ENCODE measurements around the gene BRINP1. TPM values are rescaled to one million over a fixed set of nuclear protein-coding genes. Genes with fewer than 3 reads are reported as not detected.

Gene BRINP1
- total RNA-seq, 1 donor from 2014 or later, result not detected

DNA sequence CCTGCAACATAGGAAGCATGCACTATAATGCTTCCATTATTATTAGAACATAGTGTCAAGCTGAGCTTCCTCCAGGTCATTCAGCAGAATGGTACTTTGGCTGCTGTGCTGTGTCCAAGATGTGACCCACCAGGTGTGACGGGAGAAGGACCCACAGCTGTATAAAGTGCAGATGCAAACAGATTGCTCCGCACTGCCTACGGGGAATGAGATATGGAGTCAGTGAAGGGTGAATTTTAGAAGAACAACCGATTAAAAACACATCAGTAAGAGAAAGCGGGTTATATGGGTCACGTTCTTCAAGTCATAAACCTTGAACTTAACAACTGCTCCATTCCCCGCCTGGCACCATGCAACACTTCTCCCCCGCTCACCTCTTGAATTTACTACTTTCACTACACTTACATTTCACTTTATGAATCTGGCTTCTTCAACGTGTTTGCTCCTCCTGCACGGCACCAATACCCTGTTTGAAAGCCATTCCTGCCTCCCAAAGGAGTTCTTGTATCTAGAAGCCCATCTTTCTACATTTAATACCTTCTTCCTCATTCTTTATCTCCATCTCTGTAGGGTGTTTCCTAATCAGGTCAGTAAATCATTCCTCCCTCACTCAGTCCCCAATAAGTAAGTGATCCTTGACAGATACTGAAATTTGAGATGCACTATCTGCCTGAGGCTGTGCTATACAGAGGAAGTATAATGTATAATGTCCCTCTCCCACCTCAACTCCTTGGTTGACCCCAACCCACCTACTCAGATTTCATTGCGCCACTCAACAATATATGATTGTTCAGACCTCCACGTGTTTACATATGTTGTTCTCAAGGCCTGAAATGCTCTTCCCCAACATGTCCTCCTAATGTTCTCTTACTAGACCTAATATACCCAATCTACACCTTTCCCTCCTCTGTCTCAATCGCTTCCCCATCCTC lies 25.9 kb downstream of the BRINP1 start:
- DNase-seq (ENCODE audit: low spot score), result no peak

DNA sequence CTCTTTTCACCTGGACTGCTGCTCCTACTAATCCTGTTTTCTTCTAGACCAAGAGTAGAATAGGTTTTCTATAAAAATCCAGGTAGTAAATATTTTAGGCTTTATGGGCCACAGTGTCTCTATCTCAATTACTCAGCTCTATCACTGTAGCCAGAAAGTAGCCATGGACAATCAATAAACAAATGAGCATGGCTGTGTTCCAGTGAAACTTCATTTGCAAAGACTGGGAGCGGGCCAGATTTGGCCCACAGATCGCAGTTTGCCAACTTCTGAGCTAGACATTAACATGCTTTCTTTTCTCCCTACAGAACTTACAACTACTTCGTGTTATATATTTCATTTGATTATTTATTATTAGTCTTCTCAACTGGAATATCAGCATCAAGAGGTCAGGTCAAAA lies 30.2 kb downstream of the BRINP1 start:
- no peak for DNase-seq (ENCODE audit: low spot score)

DNA sequence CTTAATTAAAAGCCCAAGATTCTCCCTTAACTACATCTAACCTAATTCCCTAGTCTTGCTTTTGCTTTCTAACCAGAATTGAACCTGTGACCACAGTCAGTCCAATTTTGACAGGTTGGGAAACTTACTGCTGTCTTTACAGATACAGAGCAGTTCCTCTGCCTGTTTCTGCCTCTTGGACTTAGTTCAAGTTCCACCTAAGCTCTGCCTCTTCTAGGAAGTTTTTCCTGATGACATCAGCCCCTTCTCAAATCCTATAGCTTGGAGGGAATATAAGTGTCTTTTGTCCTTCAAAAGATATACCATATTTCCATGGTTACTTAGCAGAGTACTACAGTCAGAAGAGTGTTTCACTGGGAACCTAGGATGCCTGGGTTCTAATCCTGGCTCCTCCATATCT lies 31.7 kb downstream of the BRINP1 start:
- no peak for DNase-seq (ENCODE audit: low spot score)

GRCh38 chr9:119334745-119335144 lies 34.5 kb downstream of the BRINP1 start:
- no peak for DNase-seq (ENCODE audit: low spot score)

GRCh38 chr9:119333507-119334229 lies 35.6 kb downstream of the BRINP1 start:
- DNase-seq (ENCODE audit: low spot score), result no peak

DNA sequence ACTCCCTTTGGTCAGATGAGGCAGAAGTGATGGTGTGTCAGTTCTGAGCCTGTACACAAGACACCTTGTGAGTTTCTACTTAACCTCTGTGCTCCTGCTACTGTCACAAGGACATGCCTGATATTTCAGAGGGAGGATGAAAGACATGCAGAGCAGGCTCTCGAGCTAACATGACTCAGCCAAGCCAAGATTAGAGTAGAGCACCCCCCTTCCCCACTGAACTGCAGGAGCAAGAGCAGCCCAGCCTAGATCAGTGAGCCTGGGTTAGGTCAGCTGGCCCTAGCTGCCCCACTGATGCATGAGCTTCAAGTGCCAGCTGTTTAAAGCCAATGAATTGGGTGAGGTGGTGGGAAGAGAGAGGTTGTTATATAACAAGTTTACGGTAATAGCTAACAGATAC lies 36.7 kb downstream of the BRINP1 start:
- DNase-seq (ENCODE audit: low spot score), result no peak

DNA sequence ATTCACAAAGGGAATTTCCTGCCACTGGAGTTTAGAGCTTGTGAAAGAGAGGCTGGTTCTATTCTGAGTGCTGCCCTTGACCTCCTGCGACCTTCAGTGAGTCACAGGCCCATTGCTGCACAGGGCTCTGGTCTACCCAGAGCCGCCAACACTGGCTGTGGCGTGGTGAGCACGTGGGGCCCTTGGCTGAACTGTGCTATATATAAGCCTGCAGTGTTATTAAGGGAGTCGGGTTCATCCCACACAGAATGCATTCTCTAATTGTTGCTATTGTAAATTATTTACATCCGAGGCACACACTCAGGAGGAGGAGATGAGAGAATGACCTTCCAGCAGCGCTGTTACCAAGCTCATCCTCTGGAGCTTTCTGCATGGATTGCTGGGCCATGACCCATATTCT lies 47.1 kb downstream of the BRINP1 start:
- DNase-seq (ENCODE audit: low spot score), result no peak

DNA sequence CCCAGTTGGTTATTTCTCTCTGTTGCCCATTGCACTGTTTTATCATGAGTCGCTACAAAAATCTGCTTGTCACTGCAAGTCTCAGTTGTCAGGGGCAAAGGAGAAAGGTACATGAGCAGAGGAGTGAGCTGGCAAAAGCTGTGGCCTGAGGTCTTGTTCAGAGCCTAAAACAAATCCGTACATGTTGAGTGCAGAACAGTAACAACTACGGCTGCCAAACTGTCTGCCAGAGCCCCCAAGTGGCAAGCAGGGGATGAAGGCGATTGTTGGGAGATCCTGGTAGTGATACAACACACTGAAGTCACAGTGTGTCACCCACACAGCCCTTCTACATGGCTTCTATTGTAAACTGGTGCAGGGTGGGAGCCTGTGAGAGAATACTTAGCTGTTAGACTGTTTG lies 50.9 kb downstream of the BRINP1 start:
- no peak for DNase-seq (ENCODE audit: low spot score)

GRCh38 chr9:119313846-119314245 lies 55.4 kb downstream of the BRINP1 start:
- DNase-seq (ENCODE audit: low spot score), result no peak

DNA sequence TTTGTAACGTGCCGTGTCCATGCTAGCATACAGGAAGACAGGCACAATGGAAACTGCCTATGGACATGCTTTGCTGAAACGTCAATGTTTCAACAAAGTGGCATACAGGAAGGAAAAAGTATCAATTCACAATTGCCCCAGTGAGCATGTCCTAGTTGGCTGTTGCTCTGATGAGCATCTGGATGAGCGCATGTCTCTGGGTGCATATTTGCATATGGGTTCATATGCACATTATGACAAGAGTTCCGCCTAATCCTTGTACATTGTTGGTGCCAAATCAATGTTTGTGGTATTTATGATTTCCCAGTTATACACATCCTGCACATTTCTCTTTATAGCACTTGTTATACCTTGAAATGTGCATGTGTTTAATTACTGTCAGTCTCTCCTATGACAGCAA lies 58.5 kb downstream of the BRINP1 start:
- DNase-seq (ENCODE audit: low spot score), result no peak

GRCh38 chr9:119307471-119307870 lies 61.8 kb downstream of the BRINP1 start:
- no peak for DNase-seq (ENCODE audit: low spot score)

GRCh38 chr9:119304555-119304954 lies 64.7 kb downstream of the BRINP1 start:
- DNase-seq (ENCODE audit: low spot score), result no peak

DNA sequence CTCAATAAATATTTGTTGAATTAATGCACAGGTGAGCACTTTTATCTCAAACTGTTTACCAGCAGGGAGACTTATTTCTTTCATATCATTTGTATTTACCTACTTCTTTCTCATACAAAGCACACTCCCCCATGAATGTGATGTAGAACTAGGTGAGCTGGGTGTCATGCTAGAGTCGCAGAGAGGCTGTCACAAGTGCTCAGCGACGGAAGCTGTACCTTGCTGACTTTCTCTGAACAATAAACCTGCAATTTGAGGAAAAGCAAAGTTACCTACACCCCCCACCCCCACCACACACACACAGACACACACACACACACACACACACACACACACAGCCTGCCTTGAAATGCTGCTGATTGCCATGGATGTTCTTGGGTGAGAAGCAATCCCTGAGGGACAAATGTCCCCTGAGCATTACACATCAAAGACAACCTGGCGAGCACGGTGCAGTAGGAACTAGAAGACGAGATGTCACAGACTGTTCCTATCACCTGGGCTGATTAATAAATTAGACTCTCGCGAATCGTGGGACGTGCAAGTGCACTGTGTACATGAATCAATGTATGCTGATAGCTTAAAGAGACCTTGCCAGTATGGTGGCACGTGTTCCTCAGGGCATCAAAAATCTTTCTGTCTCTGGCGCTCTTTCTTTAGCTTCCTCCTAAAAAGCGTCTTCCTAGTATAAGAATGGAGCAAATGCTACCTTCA lies 66.1 kb downstream of the BRINP1 start:
- DNase-seq (ENCODE audit: low spot score), result no peak

DNA sequence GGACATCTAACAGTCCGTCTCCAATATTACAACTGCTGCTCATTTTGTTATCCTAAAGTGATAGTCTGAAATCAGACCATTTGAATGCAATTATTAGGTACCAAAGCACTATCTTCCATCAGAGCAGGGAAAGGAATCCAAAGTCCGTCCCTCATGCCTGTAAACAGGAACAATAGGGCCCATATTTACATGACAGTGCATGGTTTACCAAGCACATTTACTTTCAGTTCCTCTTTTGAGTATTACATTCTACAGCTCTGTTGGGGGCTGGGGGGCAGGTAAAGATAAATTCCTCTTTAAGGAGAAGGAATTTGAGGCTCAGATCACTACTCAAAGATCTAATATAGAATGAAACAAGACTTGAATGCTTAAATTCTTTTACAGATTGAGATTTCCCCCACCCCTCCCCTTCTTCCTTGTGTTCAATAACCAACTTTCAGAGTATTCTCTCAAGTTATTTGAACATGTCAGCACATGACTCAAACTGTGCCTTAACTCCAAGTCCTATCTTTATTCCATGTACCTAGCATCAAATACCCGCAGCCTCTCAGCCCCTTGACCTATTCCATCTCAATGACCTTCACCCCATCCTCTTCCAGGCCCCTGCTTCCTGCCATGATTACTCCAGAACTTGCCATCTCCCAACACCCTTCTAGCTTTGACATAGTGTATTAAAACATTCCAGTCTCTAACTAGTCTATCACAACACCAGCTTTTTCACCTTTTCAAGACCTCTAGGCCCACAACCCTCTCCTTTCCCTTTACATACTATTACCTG lies 71.0 kb downstream of the BRINP1 start:
- DNase-seq (ENCODE audit: low spot score), result no peak

DNA sequence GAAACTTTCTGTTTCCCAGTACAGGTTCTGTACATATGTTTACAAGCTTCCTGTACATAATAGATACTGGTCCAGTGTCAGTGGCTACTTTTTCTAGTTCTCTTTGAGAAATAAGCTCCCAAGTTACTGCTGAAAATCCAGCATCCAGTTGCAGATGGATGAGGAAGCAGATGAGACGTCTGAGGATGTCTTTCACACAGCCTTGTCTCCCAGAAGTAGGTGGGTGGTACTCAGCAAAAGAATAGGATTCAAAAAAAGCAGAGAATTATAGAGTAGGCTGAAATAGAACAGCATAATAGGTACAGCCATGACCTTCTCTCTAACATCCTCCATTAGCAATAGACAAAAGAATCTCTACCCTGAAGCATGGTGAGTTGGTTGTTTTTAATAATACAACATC lies 77.7 kb downstream of the BRINP1 start:
- no peak for DNase-seq (ENCODE audit: low spot score)

- no peak for DNase-seq (ENCODE audit: low spot score)
These were observed 79.3 kb downstream of the BRINP1 start for GRCh38 chr9:119289740-119290433.

DNA sequence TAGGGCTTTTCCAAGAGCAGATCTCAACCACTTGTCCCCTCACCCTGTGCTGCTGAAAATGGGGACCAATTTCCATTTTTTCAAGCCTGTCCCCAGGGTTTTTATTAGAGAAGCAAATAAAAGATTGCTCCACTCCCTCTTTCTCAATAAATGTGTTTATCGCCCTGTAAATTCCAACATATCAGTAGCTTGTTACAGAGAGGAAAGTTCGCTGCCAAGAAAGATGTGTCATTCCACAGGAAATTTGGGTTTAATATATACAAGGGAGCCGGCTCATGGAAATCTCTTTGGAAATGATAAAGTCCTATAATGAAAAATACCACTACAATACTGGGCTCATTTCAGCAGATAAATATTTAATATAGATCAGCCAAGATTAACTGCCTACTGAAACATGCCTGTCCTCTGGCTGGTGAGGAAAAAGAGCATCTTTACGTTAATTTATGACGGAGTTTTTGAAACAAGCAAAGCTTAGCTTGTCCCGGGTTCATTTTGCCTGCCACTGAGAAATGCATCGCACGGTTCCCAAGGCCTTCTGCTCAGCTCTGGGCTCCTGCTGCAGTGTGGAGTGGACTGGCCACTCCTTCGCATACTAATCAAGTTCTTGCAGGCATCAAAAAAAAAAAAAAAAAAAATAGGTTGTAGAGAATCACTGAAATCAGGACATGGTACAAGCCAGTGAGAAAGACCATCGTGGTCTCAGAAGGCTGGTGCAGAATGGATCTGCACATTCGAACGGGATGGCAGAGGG lies 84.5 kb downstream of the BRINP1 start:
- no peak for DNase-seq (ENCODE audit: low spot score)

DNA sequence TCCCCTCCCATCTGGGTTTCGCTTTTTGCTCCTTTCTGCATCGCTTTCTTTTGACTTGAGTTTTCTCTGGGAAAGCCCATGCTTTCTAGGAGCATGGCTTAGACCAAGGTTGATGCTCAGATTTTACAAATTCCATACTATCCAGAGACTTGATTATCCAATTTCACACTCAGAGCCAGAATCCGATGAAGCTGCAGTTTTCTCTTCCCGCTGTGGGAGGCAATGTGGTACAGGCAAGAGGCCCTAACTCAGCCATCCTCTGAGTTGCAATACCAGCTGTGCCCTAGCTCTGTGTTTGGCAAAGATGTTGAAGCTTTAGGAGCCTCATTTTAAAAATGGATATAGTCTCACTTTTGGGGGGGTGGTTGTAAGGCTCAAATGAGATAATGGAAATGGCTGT lies 85.1 kb downstream of the BRINP1 start:
- DNase-seq (ENCODE audit: low spot score), result no peak

DNA sequence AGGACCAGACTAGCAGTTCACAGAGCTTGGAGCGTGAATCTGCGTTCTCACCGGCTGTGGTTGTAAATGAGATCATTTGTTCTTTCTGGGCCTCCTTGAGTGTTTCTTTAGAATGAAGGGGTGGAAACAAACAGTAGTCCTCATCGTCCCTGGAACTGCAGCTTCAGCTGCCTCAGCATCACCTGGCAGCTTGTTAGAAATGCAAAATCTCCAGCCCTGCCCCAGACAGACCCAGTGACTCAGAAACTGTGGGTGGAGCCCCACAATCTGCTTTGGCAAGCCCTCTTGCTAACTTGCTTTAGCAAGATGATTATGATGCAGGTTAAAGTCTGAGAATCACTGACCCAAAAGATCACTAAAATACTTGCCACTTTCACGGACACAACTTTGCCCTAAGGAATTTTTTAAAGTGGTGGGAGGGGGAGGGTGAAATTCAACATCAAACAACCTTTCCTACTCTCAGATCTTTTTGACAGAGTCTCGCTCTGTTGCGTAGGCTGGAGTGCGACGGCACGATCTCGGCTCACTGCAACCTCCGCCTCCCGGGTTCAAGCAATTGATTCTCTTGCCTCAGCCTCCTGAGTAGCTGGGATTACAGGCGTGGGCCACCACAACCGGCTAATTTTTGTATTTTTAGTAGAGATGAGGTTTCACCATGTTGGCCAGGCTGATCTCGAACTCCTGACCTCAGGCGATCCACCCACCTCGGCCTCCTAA lies 86.0 kb downstream of the BRINP1 start:
- DNase-seq (ENCODE audit: low spot score), result no peak

All from mesenteric fat pad (tissue), 1 donor.